NB4 (cell line): Measurements from ENCODE around the gene STOML3.

Source experiments
- DNase-seq: peaks from one replicate; pipeline ENCODE4 v3.0.0; 2010; ENCODE audit warnings: low read depth
- H3K4me3 ChIP-seq: one replicate; pipeline ENCODE4 v1.5.1; 2011; ENCODE audit warnings: mild to moderate bottlenecking, low read depth, low read length, moderate library complexity
- CTCF ChIP-seq: IDR thresholded peaks from one replicate; pipeline ENCODE4 v1.5.1; 2012; ENCODE audit warnings: low read depth, low read length
- MAX ChIP-seq: IDR thresholded peaks from 2 replicates; pipeline ENCODE4 v1.6.1; 2011; ENCODE audit warnings: low read depth, low read length
- MYC ChIP-seq: IDR thresholded peaks from 2 replicates; pipeline ENCODE4 v1.6.1; 2011; ENCODE audit warnings: low read depth, low read length
- POLR2A ChIP-seq: IDR thresholded peaks from 2 replicates; pipeline ENCODE4 v1.6.1; 2011; ENCODE audit warnings: mild to moderate bottlenecking; ENCODE audit not compliant: insufficient read length; ENCODE audit errors: extremely low read depth

The STOML3 gene

GRCh38 chr13:39023761-39024160, 33.1 kb upstream of the STOML3 start:
- H3K4me3 ChIP-seq = no peak overlapping the region
- TF ChIP-seq POLR2A (no peak), MYC (no peak), CTCF (no peak), MAX (no peak)
- no peak for DNase-seq

GRCh38 chr13:39023316-39023715, 32.7 kb upstream of the STOML3 start:
- no peak for DNase-seq

GRCh38 chr13:39020853-39021462, 30.3 kb upstream of the STOML3 start:
- TF ChIP-seq MAX = no peak
- TF ChIP-seq POLR2A = no peak
- TF ChIP-seq MYC = no peak
- TF ChIP-seq CTCF = no peak
- no peak overlapping the region for H3K4me3 ChIP-seq
- no peak for DNase-seq

More at GRCh38 chr13:39023316-39023715, 32.7 kb upstream of the STOML3 start:
- TF ChIP-seq MAX = no peak
- no peak for TF ChIP-seq POLR2A
- no peak for TF ChIP-seq CTCF
- no peak for TF ChIP-seq MYC
- H3K4me3 ChIP-seq = no peak overlapping the region

GRCh38 chr13:39016787-39017186, 26.2 kb upstream of the STOML3 start:
- no peak for TF ChIP-seq MYC
- TF ChIP-seq CTCF = peak; percentile 36
- no peak for TF ChIP-seq MAX
- H3K4me3 ChIP-seq = no peak overlapping the region
- DNase-seq = peak; percentile 50

- DNase-seq = no peak
- TF ChIP-seq CTCF = no peak
- no peak overlapping the region for H3K4me3 ChIP-seq
Observed at GRCh38 chr13:39016087-39016486, 25.5 kb upstream of the STOML3 start.

GRCh38 chr13:39013462-39013861, 22.8 kb upstream of the STOML3 start:
- no peak for TF ChIP-seq POLR2A
- TF ChIP-seq MAX = no peak
- TF ChIP-seq MYC = no peak
- no peak for TF ChIP-seq CTCF
- H3K4me3 ChIP-seq = no peak overlapping the region
- DNase-seq = no peak
